ENCODE data around the gene ME1. TPM values are rescaled to one million over a fixed set of nuclear protein-coding genes. Genes with fewer than 3 reads are reported as not detected.

The ME1 gene
- total and polyA plus RNA-seq, 9 of the 15 experiments (the other 6 are each of a cell fraction or from before 2014, with no cell fraction given): 3.2 to 10.4 (median 5.5) TPM

GRCh38 chr6:83378621-83379388 lies 52.0 kb downstream of the ME1 start:
- H3K36me3 ChIP-seq (ENCODE audit: control insufficient read depth, insufficient read depth, low read length): no peaks in the 10 kb centered on the region; the same call in 2 of the 3 replicates
- intact Hi-C loops (cut with micrococcal nuclease) (no loop called here), in situ Hi-C loops (cut with MboI) (no loop called here)
- no peak overlapping the region for H3K9ac ChIP-seq (ENCODE audit: insufficient read depth in 1 of 2, low read depth in 2 of 2, low read length in 2 of 2)
- H4K20me1 ChIP-seq (replicated peaks; ENCODE audit: control insufficient read depth, insufficient read depth, low read length): no peaks in the 10 kb centered on the region
- no peaks in the 10 kb centered on the region for H3K4me1 ChIP-seq (replicated peaks in 1 of 2; ENCODE audit: control insufficient read depth in 2 of 2, insufficient read depth in 2 of 2, low read length in 2 of 2)
- POLR2A ChIA-PET: no interaction called here
- no peak overlapping the region for H3K4me3 ChIP-seq
- DNase-seq (ENCODE audit: extremely low read depth in 1 of 4, low spot score in 3 of 4) (no peak), FAIRE-seq (no peak), ATAC-seq (no peak)
- no TSS peak for BruUV-seq (replicated peaks)
- no peak overlapping the region for H2AFZ ChIP-seq (ENCODE audit: low read depth, low read length)
- no peaks in the 10 kb centered on the region for H3K79me2 ChIP-seq (ENCODE audit: control insufficient read depth, insufficient read depth, low read length)
- no peaks in the 10 kb centered on the region for H3K27me3 ChIP-seq (ENCODE audit: control insufficient read depth in 2 of 2, insufficient read depth in 2 of 2, low read length in 2 of 2)
- no peak overlapping the region for H3K27ac ChIP-seq (ENCODE audit: extremely low read depth, low read depth, low read length)
- no peaks in the 10 kb centered on the region for H3K9me1 ChIP-seq (ENCODE audit: control insufficient read depth, insufficient read depth, low read length)
- CTCF ChIA-PET (ENCODE audit: low intra/inter-chr PET ratio): no interaction called here
- no peaks in the 10 kb centered on the region for H3K9me3 ChIP-seq (replicated peaks; ENCODE audit: control insufficient read depth, insufficient read depth, low read depth, low read length)
- H3K4me2 ChIP-seq (ENCODE audit: insufficient read depth, low read length): no peak overlapping the region
- no peak for TF ChIP-seq RERE (CRISPR knock-in tag; IDR thresholded peaks at IDR 0.05; ENCODE audit: borderline replicate concordance)
- TF ChIP-seq GATAD2A (IDR thresholded peaks at IDR 0.05): no peak
- TF ChIP-seq ZNF639 (CRISPR knock-in tag; conservative IDR thresholded peaks at IDR 0.05 in 1 of 2, IDR thresholded peaks at IDR 0.05 in 1 of 2): no peak
- TF ChIP-seq RNF2 (IDR thresholded peaks at IDR 0.05): no peak
- TF ChIP-seq HDAC1 (IDR thresholded peaks at IDR 0.05): no peak
- TF ChIP-seq PPARD (CRISPR knock-in tag; IDR thresholded peaks at IDR 0.05): no peak
- no peak for TF ChIP-seq TAL1 (IDR thresholded peaks at IDR 0.05)
- TF ChIP-seq NFXL1 (CRISPR knock-in tag; IDR thresholded peaks at IDR 0.05): no peak
- TF ChIP-seq ZNF695 (CRISPR knock-in tag; IDR thresholded peaks at IDR 0.05): no peak
- no peak for TF ChIP-seq ZMIZ1 (IDR thresholded peaks at IDR 0.05; ENCODE audit: low read depth in 2 of 2, low read length in 2 of 2)

Measured in K562 (cell line).